HG03571 (cell line): Measurements from ENCODE around the gene PSMB1.
"Not testable (repeated sequence)": the region's sequence is repeated elsewhere in the genome, so short reads cannot be mapped to it uniquely, and the experiment has no call there.

Experiments used
- ATAC-seq: cut with Tn5 transposase; IDR thresholded peaks from one replicate; pipeline ENCODE4 v1.9.1; 2021; ENCODE audit not compliant: unreplicated experiment

PSMB1 gene

DNA sequence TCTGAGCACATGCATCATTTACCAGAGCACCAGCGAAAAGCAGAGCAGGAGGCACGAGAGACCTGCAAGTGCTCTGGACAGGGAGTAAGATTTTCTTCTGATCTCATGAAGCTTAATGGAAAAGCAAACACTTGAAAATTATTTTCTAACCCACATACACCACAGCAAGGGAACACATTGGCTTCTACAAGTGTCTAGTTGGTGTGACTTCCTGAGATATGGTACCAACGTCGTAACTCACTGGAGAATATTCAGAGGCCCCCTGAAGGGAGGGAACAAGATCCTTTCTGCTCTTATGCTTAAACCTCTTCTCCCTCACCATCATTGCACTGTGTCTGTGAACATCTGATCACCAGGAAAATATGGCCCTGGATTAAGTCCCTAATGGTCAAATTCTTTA, 48.6 kb downstream of the PSMB1 start:
- ATAC-seq: no peak

DNA sequence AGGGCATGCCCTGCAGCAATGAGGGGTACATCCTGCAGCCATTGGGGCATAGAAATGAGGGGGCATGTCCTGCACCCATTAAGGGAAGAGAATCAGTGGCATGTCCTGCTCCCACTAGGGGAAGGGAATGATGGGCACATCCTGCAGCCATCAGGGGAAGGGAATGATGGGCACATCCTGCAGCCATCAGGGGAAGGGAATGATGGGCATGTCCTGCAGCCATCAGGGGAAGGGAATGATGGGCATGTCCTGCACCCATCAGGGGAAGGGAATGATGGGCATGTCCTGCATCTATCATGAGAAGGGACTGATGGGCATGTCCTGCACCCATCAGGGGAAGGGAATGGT, 49.7 kb downstream of the PSMB1 start:
- ATAC-seq: no peak

GRCh38 chr6:170502733-170503413, 50.2 kb downstream of the PSMB1 start:
- ATAC-seq: not testable (repeated sequence)

DNA sequence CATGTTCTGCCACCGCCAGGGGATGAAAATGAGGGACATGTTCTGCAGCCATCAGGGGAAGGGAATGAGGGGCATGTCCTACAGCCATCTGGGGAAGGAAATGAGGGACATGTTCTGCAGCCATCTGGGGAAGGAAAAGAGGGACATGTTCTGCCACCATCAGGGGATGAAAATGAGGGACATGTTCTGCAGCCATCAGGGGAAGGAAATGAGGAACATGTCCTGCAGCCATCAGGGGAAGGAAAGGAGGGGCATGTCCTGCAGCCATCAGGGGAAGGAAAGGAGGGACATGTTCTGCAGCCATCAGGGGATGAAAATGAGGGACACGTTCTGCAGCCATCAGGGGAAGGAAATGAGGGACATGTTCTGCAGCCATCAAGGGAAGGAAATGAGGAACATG, 50.8 kb downstream of the PSMB1 start:
- not testable (repeated sequence) for ATAC-seq

GRCh38 chr6:170500955-170501590, 52.0 kb downstream of the PSMB1 start:
- no peak for ATAC-seq

GRCh38 chr6:170497841-170498301, 55.2 kb downstream of the PSMB1 start:
- ATAC-seq: no peak

DNA sequence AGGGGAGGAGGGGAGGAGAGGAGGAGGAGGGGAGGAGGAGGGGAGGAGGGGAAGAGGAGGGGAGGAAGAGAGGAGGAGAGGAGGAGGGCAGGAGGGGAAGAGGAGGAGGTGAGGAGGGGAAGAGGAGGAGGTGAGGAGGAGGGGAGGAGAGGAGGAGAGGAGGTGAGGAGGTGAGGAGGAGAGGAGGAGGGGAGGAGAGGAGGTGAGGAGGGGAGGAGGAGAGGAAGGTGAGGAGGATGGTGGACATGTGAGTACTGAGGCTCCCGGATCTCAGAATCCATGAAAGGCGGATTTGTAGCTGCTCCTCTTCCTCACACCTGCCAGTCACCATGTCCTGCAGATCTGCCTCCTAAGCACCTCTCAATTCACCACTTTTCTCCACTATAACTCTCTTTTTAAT, 59.8 kb downstream of the PSMB1 start:
- ATAC-seq: no peak

GRCh38 chr6:170490259-170490658, 62.8 kb downstream of the PSMB1 start:
- ATAC-seq: no peak

DNA sequence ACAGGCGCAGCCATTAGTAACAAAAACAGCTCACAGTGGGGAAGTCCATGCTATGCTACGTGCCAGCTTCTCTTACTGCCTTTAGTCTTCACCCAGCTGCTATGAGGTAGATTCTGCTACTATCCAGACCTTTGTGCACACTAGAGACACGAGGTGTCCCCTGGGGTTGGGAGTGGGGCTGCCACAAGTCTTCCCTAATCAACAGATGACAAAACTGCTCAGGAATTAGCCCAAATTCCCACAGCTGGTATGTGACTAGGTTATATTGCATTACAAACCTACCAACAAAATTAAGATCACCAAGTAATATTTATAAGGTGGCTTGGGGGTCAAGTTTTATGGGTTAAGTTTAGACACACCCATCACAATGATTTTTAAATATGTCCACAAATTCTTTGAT, 63.3 kb downstream of the PSMB1 start:
- ATAC-seq: no peak

DNA sequence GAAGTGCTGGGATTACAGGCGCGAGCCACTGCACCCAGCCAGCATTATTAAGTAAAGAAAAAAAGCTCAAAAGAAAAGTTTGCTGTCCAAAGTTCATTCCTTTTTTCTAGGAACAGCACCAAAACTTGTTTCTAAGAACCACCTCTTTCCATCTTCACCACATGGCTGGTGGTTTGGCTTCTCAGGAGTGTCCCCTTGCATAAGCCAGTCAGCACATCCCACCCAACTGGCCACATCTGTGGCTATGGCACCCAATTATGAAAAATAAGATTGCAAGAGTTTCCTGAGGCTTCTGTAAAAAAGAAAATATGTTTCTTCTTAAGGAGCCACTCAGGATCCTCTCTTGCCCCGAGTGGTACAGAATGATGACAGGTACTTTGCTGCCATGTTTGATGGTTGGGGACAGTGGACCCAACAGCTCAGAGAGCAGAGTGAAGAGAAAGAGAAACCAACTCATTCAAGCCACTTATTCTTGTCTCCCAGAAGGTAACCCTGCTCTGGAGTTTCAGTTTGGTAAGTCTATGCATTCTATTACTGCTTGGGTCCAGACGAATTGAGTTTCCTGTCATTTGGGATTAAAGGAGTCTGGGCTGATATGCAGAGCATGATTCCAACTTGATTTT, 65.3 kb downstream of the PSMB1 start:
- ATAC-seq: no peak

DNA sequence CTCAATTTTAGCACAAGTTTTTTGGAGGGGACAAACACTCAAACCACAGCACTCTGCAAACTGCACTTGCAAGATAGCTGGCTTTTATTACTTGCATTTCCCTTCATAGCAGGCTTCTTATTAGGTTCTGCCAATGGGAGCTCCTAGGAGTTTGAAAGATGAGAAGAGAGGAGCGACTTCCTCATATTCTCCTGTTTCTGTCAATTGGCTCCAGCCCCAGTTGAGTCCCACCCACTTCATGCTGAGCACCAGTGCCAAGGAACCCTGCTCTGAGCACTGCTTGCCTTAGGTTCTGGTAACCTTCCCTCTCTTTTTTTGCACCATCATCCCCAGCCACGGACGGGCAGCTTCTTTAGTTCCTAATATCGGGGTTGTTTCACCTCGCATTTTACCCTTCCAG, 67.9 kb downstream of the PSMB1 start:
- no peak for ATAC-seq
